ENCODE measurements around the gene LRRD1. TPM values are rescaled to one million over a fixed set of nuclear protein-coding genes. Genes with fewer than 3 reads are reported as not detected.

The LRRD1 gene
- total and polyA plus RNA-seq, 9 of the 15 experiments (the other 6 are each of a cell fraction or from before 2014, with no cell fraction given) = 0.07 to 0.15 TPM; not detected in 7

GRCh38 chr7:92156990-92157389 is 22.0 kb downstream of the LRRD1 start (continued):
- TF ChIP-seq RERE (CRISPR knock-in tag; IDR thresholded peaks at IDR 0.05; ENCODE audit: borderline replicate concordance) (no peak), ZBTB7A (IDR thresholded peaks at IDR 0.05; ENCODE audit: borderline replicate concordance, control insufficient read depth, low read depth, low read length) (no peak), NCOR1 (IDR thresholded peaks at IDR 0.05) (no peak), ZNF830 (CRISPR knock-in tag; IDR thresholded peaks at IDR 0.05) (no peak), PHF21A (IDR thresholded peaks at IDR 0.05; ENCODE audit: borderline replicate concordance, low read depth) (no peak), NCOA2 (IDR thresholded peaks at IDR 0.05; ENCODE audit: partially characterized antibody in 2 of 2) (no peak), ZNF551 (CRISPR knock-in tag; IDR thresholded peaks at IDR 0.05) (no peak)
- TF ChIP-seq, protein P1, sequence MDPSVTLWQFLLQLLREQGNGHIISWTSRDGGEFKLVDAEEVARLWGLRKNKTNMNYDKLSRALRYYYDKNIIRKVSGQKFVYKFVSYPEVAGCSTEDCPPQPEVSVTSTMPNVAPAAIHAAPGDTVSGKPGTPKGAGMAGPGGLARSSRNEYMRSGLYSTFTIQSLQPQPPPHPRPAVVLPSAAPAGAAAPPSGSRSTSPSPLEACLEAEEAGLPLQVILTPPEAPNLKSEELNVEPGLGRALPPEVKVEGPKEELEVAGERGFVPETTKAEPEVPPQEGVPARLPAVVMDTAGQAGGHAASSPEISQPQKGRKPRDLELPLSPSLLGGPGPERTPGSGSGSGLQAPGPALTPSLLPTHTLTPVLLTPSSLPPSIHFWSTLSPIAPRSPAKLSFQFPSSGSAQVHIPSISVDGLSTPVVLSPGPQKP (CRISPR knock-in tag; IDR thresholded peaks at IDR 0.05) = no peak

Data from K562 (cell line).